LHCN-M2 (cell line): ENCODE results near the gene KIAA0753. TPM values are rescaled to one million over a fixed set of nuclear protein-coding genes. Genes with fewer than 3 reads are reported as not detected.

ENCODE experiments used
- DNase-seq: peaks from one replicate; pipeline ENCODE4 v3.0.0-alpha.2; 2012; ENCODE audit warnings: low read depth
- total RNA-seq: library from RNA; depleted of rRNA; stranded (reverse); fragments of >200 nt; gene quantifications from 2 replicates; pipeline ENCODE4 v1.2.3, GENCODE V29; 2014

Gene KIAA0753
- total RNA-seq, 1 experiment from 2014 or later = 12.8 TPM

DNA sequence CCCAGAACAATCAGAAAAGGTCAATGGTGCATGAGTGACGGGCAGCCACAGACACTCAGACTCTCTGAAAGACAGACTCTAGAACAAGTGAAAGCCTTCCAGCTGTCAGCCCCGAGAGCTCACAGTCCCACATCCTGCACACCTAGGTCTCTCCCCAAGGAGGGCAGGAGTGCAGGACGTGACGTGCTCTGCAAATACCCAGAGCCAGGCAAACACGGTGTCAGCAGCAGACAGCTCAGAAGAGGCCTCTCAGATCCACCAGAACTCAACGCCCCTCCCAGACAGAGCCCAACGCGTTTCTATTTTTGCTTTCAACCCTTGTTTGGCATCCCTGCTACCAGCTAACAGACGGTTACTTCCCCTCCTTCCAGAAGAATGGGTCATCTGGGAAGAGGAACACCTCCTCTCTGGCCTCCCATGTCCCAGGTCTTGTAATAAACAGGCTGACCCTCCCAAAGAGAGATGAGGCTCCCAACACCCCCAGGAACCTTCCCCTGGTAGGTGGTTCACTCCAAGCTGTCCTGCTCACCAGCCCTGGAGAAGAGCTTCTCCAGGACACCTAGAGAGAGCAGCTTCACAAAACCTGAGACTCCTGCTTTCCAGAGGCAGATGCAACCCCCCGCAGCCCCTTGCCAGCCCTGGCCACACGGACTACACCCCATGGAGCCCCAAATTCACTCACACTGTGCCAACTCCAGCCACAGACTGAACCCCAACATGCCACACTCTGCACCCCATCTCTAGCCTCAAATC, 91.8 kb downstream of the KIAA0753 start:
- no peak for DNase-seq

DNA sequence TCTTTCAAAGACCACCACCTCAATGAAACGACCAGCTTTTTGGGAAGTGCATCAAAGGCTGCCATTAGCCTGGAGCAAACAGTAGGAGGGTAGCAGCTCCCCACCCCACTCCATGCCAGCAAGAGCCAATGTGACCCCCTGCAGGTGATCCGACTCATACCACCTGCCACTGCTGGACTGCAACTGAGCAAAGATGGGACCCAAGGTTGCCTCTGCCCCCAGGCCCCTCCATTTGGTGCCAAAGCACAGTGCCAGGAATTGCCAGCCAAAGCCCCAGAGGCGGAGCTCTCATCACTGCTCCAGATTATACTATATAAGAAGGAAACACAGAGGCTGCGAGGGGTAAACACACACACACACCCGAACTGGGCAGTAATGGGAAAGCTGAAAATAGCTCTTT, 92.5 kb downstream of the KIAA0753 start:
- DNase-seq = no peak

DNA sequence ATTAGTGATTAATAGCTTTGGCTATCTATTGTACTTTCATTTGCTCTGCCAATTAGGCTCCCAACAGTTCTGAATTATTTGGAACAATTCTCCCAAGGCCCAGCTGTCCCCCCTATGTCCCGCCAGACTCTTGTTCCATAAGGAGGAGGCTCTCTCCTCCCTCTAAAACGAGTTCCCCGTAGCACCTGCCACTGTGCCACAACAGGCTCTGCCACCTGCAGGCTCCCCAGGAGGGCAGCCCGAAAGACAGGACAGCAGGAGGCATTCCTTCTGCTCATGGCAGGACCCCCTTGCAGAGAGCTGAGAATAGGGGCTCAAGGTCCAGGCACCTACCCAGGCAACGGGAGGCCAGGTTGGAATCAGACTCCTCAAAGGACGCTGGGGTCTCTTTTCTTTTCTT, 93.2 kb downstream of the KIAA0753 start:
- DNase-seq = no peak

- peak; percentile 88 for DNase-seq
These were observed 94.3 kb downstream of the KIAA0753 start for GRCh38 chr17:6546069-6546718.

- DNase-seq = no peak
These were observed 95.2 kb downstream of the KIAA0753 start for GRCh38 chr17:6545291-6545690.

DNA sequence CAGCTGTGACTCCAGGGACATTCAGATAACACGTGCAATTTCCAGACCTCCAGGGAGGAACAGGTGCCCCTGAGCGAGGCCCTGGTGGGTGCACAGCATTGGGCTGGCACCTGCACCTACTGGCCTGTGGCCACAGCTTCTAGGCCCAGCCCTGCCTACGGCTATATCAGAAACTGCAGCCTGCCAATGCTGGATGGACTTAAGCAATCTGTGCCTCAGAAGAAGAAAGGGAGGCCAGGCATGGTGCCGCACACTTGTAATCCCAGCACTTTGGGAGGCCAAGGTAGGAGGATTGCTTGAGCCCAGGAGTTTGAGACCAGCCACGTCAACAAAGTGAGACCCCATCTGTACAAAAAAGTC, 96.5 kb downstream of the KIAA0753 start:
- no peak for DNase-seq

DNA sequence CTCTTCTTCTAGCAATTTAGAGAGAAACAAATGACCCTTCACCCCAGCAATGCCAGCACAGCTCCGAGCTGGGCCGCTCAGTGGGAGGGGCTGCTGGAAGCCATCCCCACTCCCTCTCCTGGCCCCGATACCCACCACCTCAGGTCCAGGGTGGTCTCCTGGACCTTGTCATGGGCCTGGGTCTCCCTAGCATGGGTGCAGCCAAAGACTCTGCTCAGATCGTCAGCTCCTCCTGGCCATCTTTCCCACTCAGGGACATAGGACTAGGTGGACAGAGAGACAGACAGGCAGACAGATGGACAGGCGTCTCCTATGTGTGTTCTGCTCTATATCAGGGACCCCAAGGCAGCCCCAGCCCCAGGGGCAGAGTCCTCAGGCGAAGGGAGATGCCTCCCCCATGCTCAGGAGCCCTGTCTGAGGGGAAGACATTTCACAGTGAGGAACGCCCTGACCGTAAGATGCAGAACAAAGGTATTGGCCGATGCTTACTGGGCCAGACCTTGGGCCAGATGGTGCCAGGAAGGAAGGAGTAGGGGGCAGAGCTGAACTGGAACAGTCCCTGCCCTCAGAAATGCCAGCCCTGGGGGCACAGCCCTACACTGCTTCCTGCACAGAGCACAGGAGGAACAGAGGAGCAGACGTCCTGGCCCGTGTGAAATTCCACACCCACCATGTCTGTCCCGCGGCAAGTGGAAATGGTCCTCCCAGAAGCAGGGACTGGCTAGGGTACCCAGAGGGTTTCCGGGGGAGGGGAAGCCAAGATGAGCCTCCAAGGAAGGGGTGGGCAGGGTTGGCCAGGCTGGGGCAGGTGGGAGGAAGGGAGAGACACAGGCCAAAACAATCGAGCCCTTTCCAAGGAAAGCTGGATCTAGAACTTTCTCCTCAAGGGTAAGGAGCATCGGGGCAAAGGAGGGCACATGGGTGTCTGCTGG, 97.2 kb downstream of the KIAA0753 start:
- no peak for DNase-seq

DNA sequence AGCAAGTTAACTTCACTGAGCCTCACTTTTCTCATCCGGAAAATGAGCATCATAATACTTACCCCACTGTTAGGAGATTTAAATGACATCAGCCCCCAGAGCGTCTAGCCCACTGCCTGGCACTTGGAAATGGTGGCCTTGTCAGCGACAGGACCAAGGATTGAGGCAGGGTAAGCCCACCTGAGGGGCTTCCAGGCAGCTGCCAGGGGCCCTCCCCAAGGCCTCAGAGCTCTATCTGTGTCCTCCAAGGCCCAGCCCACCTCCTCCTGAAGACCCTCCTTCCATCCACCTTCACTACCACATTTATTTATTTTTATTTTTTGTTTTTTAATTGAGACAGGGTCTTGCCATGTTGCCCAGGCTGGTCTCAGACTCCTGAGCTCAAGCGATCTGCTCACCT, 97.9 kb downstream of the KIAA0753 start:
- DNase-seq = no peak

GRCh38 chr17:6541886-6542285, 98.6 kb downstream of the KIAA0753 start:
- no peak for DNase-seq

DNA sequence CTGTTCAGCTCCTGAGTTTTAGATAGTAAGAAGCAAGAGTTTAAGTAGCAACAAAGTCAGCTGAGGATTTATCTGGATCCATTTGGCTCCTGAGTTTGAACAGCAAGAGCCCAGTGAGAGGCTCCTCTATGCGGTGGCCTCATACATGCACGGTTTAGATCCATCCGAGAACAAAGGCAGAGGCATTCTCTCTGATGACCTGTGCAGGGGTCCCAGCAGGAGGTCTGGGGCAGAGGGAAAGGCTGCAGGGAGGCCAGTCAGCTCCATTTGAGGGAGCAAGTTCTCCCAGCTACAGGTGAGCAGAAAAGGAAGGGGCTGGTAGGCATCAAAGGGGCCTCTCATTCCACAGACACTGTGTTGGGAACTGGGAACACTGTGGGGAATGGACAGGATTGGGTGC, 100.6 kb downstream of the KIAA0753 start:
- no peak for DNase-seq

- no peak for DNase-seq
These were observed 103.9 kb downstream of the KIAA0753 start for GRCh38 chr17:6536566-6537065.

DNA sequence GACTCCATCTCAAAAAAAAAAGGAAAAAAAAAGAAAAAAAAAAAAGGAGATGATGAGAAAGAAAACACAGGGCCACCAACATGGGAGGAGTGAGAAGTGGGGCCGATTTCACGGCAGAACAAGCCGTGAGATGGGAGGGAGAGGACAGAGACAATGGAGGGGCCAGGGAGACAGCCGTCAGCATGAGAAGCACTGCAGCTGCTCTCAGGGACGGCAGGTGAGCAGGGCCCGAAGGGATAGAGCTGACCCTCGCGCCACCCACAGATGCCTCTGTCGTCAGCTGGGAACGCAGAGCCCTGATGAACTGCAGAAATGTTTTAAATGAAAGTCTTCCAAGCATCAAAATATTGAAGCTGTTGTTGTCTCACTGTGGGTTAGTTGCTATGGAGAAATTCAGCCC, 104.5 kb downstream of the KIAA0753 start:
- no peak for DNase-seq

GRCh38 chr17:6534846-6535514, 105.5 kb downstream of the KIAA0753 start:
- no peak for DNase-seq

DNA sequence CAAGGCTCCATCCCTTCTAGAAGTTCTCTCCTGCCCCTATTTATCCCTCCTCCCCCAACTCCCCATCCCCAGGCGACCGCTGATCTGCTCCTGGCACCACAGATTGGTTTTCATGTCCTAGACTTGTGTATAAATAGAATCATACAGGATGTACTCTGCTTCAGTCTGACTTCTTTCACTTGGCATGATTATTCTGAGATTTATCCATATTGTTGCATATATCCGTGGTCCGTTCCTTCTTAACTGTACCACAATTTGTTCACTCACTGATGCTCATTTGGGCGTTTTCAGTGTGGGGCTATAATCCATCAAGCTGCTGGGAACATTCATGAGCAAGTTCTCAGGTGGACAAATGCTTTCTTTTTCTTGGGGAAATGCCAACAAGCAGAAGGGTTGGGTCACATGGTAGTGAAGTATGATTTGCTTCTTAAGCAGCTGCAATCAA, 108.0 kb downstream of the KIAA0753 start:
- no peak for DNase-seq

GRCh38 chr17:6531575-6531974, 108.9 kb downstream of the KIAA0753 start:
- no peak for DNase-seq

DNA sequence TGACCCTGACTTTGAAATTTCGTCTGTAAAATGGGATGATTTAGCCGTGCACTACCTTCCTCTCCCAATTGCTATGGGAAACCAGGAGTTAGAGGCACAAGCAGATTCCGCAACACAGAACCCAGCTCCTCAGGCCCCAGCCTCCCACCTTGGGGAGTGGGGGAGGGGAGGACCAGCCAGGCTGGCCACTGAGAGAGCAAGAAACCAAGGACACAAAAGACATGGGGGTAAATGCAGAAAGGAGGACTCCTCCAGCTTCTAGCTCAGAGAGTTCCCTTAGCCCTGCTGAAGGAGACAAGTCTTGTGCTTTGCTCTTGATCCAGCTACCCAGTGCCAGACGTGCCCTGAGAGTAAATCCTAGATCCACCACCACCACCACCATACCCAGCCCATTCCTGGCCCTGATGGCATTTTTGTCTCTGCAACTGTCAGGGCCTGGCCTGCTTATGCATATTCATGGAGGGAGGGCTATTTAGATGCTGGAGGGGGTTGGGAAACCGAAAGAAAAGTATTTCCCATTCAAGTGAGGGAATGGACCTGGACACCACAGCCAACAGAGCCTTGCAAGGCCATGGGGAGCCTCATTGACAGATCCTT, 110.1 kb downstream of the KIAA0753 start:
- no peak for DNase-seq

- DNase-seq = no peak
These were observed 112.0 kb downstream of the KIAA0753 start for GRCh38 chr17:6528557-6528956.
